GM21526 (cell line): Measurements from ENCODE around the gene SPEM3.

Source experiments
- ATAC-seq: cut with Tn5 transposase; IDR thresholded peaks from one replicate; pipeline ENCODE4 v1.9.1; 2021; ENCODE audit warnings: moderate library complexity; ENCODE audit not compliant: unreplicated experiment, low FRiP score

The SPEM3 gene

GRCh38 chr17:7428557-7428956, at the start of gene SPEM3:
Gene SPEM3 (plus strand): TSS chr17:7428857. CDS start chr17:7428903, 46 bp downstream.
- no peak for ATAC-seq

GRCh38 chr17:7379134-7379533, 49.5 kb upstream of the SPEM3 start:
- no peak for ATAC-seq

GRCh38 chr17:7380321-7380720, 48.3 kb upstream of the SPEM3 start:
- no peak for ATAC-seq

- ATAC-seq = no peak
Observed at GRCh38 chr17:7380855-7381683, 47.6 kb upstream of the SPEM3 start, which contains the start of gene TNK1. Gene TNK1 (plus strand): TSS chr17:7381089. CDS start chr17:7382927, 1,838 bp downstream.

GRCh38 chr17:7382901-7383300, 45.8 kb upstream of the SPEM3 start:
- ATAC-seq = no peak

- ATAC-seq = no peak
Observed at GRCh38 chr17:7383371-7383741, 45.3 kb upstream of the SPEM3 start.

GRCh38 chr17:7383742-7384488, 44.7 kb upstream of the SPEM3 start:
- ATAC-seq = peak; percentile 62

- no peak for ATAC-seq
Observed at GRCh38 chr17:7384489-7385081, 44.1 kb upstream of the SPEM3 start.

GRCh38 chr17:7388856-7389255, 39.8 kb upstream of the SPEM3 start:
- ATAC-seq = no peak

- no peak for ATAC-seq
Observed at GRCh38 chr17:7389924-7390910, 38.4 kb upstream of the SPEM3 start.

GRCh38 chr17:7391307-7391706, 37.4 kb upstream of the SPEM3 start:
- ATAC-seq = no peak

GRCh38 chr17:7392696-7393612, 35.7 kb upstream of the SPEM3 start:
- ATAC-seq = no peak

- peak; percentile 31 for ATAC-seq
Observed at GRCh38 chr17:7393613-7394451, 34.8 kb upstream of the SPEM3 start.

- ATAC-seq = peak; percentile 68
Observed at GRCh38 chr17:7394452-7395191, 34.0 kb upstream of the SPEM3 start, which contains the start of gene PLSCR3. Gene PLSCR3 (minus strand): TSS chr17:7394525. CDS start chr17:7394110, 415 bp downstream.

GRCh38 chr17:7396147-7396546, 32.5 kb upstream of the SPEM3 start:
- ATAC-seq = no peak

- ATAC-seq = no peak
Observed at GRCh38 chr17:7398612-7399011, 30.0 kb upstream of the SPEM3 start.

- no peak for ATAC-seq
Observed at GRCh38 chr17:7403043-7403726, 25.5 kb upstream of the SPEM3 start.
